Keratinocyte (primary cell): Measurements from ENCODE around the gene FN3K. TPM values are rescaled to one million over a fixed set of nuclear protein-coding genes. Genes with fewer than 3 reads are reported as not detected.

Experiments used
- DNase-seq: peaks from one replicate; pipeline ENCODE4 v3.0.0-alpha.2; 2011; ENCODE audit warnings: low read depth, missing footprints, low spot score
- FAIRE-seq: peaks from 2 replicates; lab custom pipeline; 2011; peaks lifted over from hg19 to GRCh38; lab: Jason Lieb, UNC
- H2AFZ ChIP-seq: 2 replicates; pipeline ENCODE4 v1.6.0; 2012; ENCODE audit warnings: low read length, control low read depth, inconsistent platforms; ENCODE audit not compliant: control insufficient read depth
- H3K27ac ChIP-seq: 2 replicates; pipeline ENCODE4 v1.5.1; 2011; ENCODE audit warnings: low read length; ENCODE audit not compliant: control insufficient read depth, insufficient read depth
- H3K27me3 ChIP-seq: 3 replicates; pipeline ENCODE4 v1.6.0; 2011; ENCODE audit warnings: low read length; ENCODE audit not compliant: control insufficient read depth, insufficient read depth; ENCODE audit errors: extremely low read depth
- H3K36me3 ChIP-seq, 2 experiments: 2 replicates in 1 of 2; 3 replicates in 1 of 2; pipeline ENCODE4 v1.5.1; 2011; ENCODE audit warnings: low read length in 2 of 2, mild to moderate bottlenecking in 1 of 2; ENCODE audit not compliant: control insufficient read depth in 2 of 2, insufficient read depth in 2 of 2; ENCODE audit errors: extremely low read depth in 1 of 2
- H3K4me1 ChIP-seq: 3 replicates; pipeline ENCODE4 v1.5.1; 2011; ENCODE audit warnings: low read length; ENCODE audit not compliant: control insufficient read depth, insufficient read depth; ENCODE audit errors: extremely low read depth
- H3K4me2 ChIP-seq: 3 replicates; pipeline ENCODE4 v1.6.0; 2011; ENCODE audit warnings: low read depth, low read length; ENCODE audit not compliant: control insufficient read depth, insufficient read depth; ENCODE audit errors: extremely low read depth
- H3K4me3 ChIP-seq, 3 experiments: fragments of 200-600 bp in 1 of 3; sonication (generic) in 1 of 3; 2 replicates in 2 of 3; 3 replicates in 1 of 3; pipeline ENCODE4 v1.5.1; 2011 to 2016; ENCODE audit warnings: low read length in 3 of 3, mild to moderate bottlenecking in 3 of 3, control low read depth in 2 of 3, inconsistent platforms in 1 of 3, low read depth in 1 of 3, mixed read lengths in 1 of 3, mixed run types in 1 of 3, moderate library complexity in 1 of 3; ENCODE audit not compliant: control insufficient read depth in 2 of 3, insufficient read depth in 2 of 3; ENCODE audit errors: extremely low read depth in 1 of 3
- H3K79me2 ChIP-seq: 2 replicates; pipeline ENCODE4 v1.6.0; 2012; ENCODE audit warnings: low read length; ENCODE audit not compliant: control insufficient read depth, insufficient read depth
- H3K9ac ChIP-seq: 3 replicates; pipeline ENCODE4 v1.6.0; 2011; ENCODE audit warnings: low read length; ENCODE audit not compliant: control insufficient read depth, insufficient read depth; ENCODE audit errors: extremely low read depth
- H3K9me1 ChIP-seq: 3 replicates; pipeline ENCODE4 v1.6.0; 2011; ENCODE audit warnings: low read length; ENCODE audit not compliant: control insufficient read depth, insufficient read depth; ENCODE audit errors: extremely low read depth
- H3K9me3 ChIP-seq: 2 replicates; pipeline ENCODE4 v1.5.1; 2012; ENCODE audit warnings: low read depth, low read length; ENCODE audit not compliant: control insufficient read depth
- H4K20me1 ChIP-seq: 3 replicates; pipeline ENCODE4 v1.6.0; 2011; ENCODE audit warnings: low read length; ENCODE audit not compliant: control insufficient read depth, insufficient read depth; ENCODE audit errors: extremely low read depth
- EZH2 ChIP-seq: IDR thresholded peaks from one replicate; pipeline ENCODE4 v1.6.1; 2012; ENCODE audit warnings: inconsistent platforms, mild to moderate bottlenecking, low read length, moderate library complexity
- dilution Hi-C: fragments of 300-500 bp; cut with MboI; formaldehyde crosslinking; loops from one replicate; pipeline ENCODE4 v1.7.0; 2020; ENCODE audit warnings: low sequenced_read_pairs; ENCODE audit not compliant: extremely low pct_ligation_motif_present
- polyA plus RNA-seq, 5 experiments: library from polyadenylated mRNA; depleted of rRNA in 3 of 5; stranded (reverse) in 3 of 5; stranded (forward) in 1 of 5; unstranded in 1 of 5; fragments of >200 nt; gene quantifications; 1 replicate in 1 of 5; 2 replicates in 3 of 5; 3 replicates in 1 of 5; pipeline versions ENCODE4 v1.2.1 to v1.2.3, GENCODE V29; 2011 to 2012; ENCODE audit warnings: missing spikeins in 2 of 5, low read depth in 1 of 5, low replicate concordance in 1 of 5
- TF ChIP-seq, protein P1 (sequence below), 3 experiments: IDR thresholded peaks in 1 of 3; conservative IDR thresholded peaks in 1 of 3; optimal IDR thresholded peaks in 1 of 3; 2 replicates in 2 of 3; 3 replicates in 1 of 3; pipeline versions ENCODE3 to v1.5.1; 2011; ENCODE audit warnings: low read length in 3 of 3, mild to moderate bottlenecking in 3 of 3, moderate library complexity in 2 of 3, control low read depth in 1 of 3, inconsistent platforms in 1 of 3; ENCODE audit not compliant: insufficient read depth in 2 of 3; ENCODE audit errors: extremely low read depth in 1 of 3

FN3K gene
- polyA plus RNA-seq, 1 donor (not counting 4 experiments of a cell fraction or from before 2014, with no cell fraction given): 0.10 TPM

DNA sequence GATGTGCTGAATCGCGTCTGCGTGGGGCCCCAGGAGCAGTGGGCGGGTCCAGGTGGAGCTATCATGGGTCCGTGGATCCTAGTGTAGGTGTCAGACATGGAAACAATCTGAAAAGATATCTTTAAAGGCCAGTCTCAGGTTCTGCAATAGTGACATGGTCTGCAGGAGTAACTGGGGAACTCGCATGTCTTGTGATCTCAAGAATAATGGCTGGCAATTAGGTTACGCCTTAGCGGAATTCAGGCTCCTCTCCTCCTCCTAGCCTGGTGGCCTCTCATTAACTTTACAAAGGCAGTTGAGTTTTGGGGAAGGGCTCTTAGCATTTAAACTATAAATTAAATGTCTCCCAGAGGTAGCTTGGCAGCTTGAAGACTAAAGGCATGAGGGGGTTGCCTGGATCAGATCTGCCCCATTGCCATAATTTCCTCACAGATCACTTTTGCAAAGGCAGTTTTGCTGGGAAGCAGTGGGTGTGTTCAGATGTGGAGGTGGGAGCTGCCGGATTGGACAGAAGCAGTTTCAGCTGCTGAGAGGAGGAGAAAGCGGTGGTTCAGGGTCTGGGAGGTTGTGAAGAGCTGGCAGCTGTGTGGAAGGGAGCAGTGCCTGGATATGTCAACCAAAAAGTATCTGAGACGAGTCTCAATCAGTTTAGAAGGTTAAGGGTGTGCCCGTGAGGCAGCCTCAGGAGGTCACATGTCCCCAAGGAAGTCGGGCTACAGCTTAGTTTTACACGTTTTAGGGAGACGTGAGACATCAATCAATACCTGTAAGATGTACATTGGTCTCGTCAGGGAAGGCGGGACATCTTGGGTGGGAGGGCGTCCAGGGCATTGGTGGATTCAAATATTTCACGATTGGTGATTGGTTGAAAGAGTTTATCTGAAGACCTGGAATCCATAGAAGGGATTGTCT, 19.1 kb downstream of the FN3K start:
- dilution Hi-C loops: no loop called here
- Histone ChIP-seq H3K9ac (peak overlapping the region; percentile 38), H3K4me2 (peak overlapping the region; percentile 70), H4K20me1 (no peaks in the 10 kb centered on the region), H2AFZ (peak overlapping the region; percentile 74), H3K9me3 (no peaks in the 10 kb centered on the region), H3K9me1 (peaks cover 3% of the 10 kb centered on the region), H3K79me2 (peaks cover 40% of the 10 kb centered on the region), H3K27ac (peak overlapping the region; percentile 48), H3K4me3 (peak overlapping the region; percentile 6 to 44 (median 31)), H3K27me3 (no peaks in the 10 kb centered on the region), H3K36me3 (peaks cover 4 to 12% of the 10 kb centered on the region in 2 experiments), H3K4me1 (peaks cover 26% of the 10 kb centered on the region)
- DNase-seq (peak; percentile 75), FAIRE-seq (peak; percentile 87)
- TF ChIP-seq, protein P1, sequence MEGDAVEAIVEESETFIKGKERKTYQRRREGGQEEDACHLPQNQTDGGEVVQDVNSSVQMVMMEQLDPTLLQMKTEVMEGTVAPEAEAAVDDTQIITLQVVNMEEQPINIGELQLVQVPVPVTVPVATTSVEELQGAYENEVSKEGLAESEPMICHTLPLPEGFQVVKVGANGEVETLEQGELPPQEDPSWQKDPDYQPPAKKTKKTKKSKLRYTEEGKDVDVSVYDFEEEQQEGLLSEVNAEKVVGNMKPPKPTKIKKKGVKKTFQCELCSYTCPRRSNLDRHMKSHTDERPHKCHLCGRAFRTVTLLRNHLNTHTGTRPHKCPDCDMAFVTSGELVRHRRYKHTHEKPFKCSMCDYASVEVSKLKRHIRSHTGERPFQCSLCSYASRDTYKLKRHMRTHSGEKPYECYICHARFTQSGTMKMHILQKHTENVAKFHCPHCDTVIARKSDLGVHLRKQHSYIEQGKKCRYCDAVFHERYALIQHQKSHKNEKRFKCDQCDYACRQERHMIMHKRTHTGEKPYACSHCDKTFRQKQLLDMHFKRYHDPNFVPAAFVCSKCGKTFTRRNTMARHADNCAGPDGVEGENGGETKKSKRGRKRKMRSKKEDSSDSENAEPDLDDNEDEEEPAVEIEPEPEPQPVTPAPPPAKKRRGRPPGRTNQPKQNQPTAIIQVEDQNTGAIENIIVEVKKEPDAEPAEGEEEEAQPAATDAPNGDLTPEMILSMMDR (optimal IDR thresholded peaks at IDR 0.05 in 1 of 3, IDR thresholded peaks at IDR 0.05 in 1 of 3, conservative IDR thresholded peaks at IDR 0.05 in 1 of 3; ENCODE audit: extremely low read depth in 1 of 3, insufficient read depth in 2 of 3, low read length in 3 of 3): no peak
- TF ChIP-seq EZH2: no peak

GRCh38 chr17:82756166-82756565, 20.8 kb downstream of the FN3K start:
- H3K79me2 ChIP-seq: peaks cover 49% of the 10 kb centered on the region
- no peak overlapping the region for H3K27ac ChIP-seq
- dilution Hi-C loops: no loop called here
- H3K36me3 ChIP-seq: peaks cover 6 to 15% of the 10 kb centered on the region in 2 experiments
- H3K4me2 ChIP-seq: no peak overlapping the region
- peaks cover 3% of the 10 kb centered on the region for H3K9me1 ChIP-seq
- no peak for FAIRE-seq
- H3K4me1 ChIP-seq: peaks cover 26% of the 10 kb centered on the region
- no peak overlapping the region for H2AFZ ChIP-seq
- H3K9me3 ChIP-seq: no peaks in the 10 kb centered on the region
- H3K27me3 ChIP-seq: no peaks in the 10 kb centered on the region
- H4K20me1 ChIP-seq: no peaks in the 10 kb centered on the region
- no peak for DNase-seq
- no peak overlapping the region for H3K4me3 ChIP-seq
- TF ChIP-seq EZH2: no peak
- TF ChIP-seq, protein P1 (optimal IDR thresholded peaks at IDR 0.05 in 1 of 3, IDR thresholded peaks at IDR 0.05 in 1 of 3, conservative IDR thresholded peaks at IDR 0.05 in 1 of 3; ENCODE audit: extremely low read depth in 1 of 3, insufficient read depth in 2 of 3, low read length in 3 of 3): no peak
- no peak overlapping the region for H3K9ac ChIP-seq
